DND-41 (cell line): ENCODE data around the gene MB21D2.
A peak's percentile ranks its signal among the peaks of the same experiment; 100 is the strongest.

Source experiments
- CTCF ChIP-seq: IDR thresholded peaks from 2 replicates; pipeline ENCODE4 v1.5.1; 2012; ENCODE audit warnings: borderline replicate concordance, low read length, moderate library complexity, mild to moderate bottlenecking; ENCODE audit not compliant: poor library complexity, severe bottlenecking; ENCODE audit errors: extremely low read depth
- EZH2 ChIP-seq: IDR thresholded peaks from 3 replicates; pipeline ENCODE4 v1.6.1; 2012; ENCODE audit warnings: borderline replicate concordance, low read depth, mild to moderate bottlenecking, moderate library complexity, low read length, inconsistent platforms; ENCODE audit not compliant: severe bottlenecking

GRCh38 chr3:192816351-192816750, 101.3 kb downstream of the MB21D2 start:
- peak; percentile 65 for TF ChIP-seq CTCF
- no peak for TF ChIP-seq EZH2
